ENCODE data around the gene CDH22.

The CDH22 gene

DNA sequence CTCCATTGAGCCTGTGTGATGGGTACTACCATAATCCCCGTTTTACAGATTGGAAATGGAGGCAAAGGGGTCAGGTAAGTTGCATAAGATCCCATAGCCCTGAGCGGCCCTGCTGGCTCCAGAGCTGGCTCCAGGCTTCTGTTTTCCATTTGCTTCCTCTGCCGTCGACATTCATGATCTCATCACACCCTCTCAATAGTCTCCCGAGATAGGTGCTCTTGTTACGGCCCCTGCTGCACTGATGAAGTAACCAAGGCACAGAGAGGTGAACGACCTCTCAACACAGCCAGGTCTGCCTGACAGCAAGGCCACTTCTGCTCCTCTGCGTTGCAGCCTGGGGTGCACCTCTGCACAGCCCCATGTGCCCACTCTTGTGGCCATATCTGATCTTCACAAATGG, 16.9 kb downstream of the CDH22 start:
- H2BK15ac ChIP-seq (replicated peaks; ENCODE audit: low read depth) = no peak overlapping the region
- no peak overlapping the region for H4K5ac ChIP-seq (ENCODE audit: low read length)
- H3K56ac ChIP-seq (ENCODE audit: low read length) = peak overlapping the region; percentile 15
- H3K4me1 ChIP-seq (ENCODE audit: control insufficient read depth, low read depth, low read length) = no peaks in the 10 kb centered on the region
- H2AK5ac ChIP-seq (ENCODE audit: low read length) = no peak overlapping the region
- no peak overlapping the region for H3K4ac ChIP-seq (ENCODE audit: low read depth, low read length)
- no CpG with 5 or more reads among the region's 8 CpGs for WGBS (ENCODE audit: extremely low coverage, insufficient coverage, low lambda C conversion rate)
- no peak overlapping the region for H3K4me3 ChIP-seq (ENCODE audit: low read length)
- H3K79me1 ChIP-seq (ENCODE audit: low read length) = no peaks in the 10 kb centered on the region
- no peaks in the 10 kb centered on the region for H3K36me3 ChIP-seq (ENCODE audit: control insufficient read depth, insufficient read depth, low read length)
- no peak for DNase-seq
- no peak overlapping the region for H4K8ac ChIP-seq (ENCODE audit: low read depth, low read length)
- no peaks in the 10 kb centered on the region for H3K27me3 ChIP-seq (ENCODE audit: insufficient read depth, low read length, poor library complexity)
- H3K23ac ChIP-seq (ENCODE audit: low read length) = no peak overlapping the region
- no peak overlapping the region for H3K9ac ChIP-seq (ENCODE audit: low read length)
- H3K18ac ChIP-seq (ENCODE audit: low read length) = no peak overlapping the region
- no peak overlapping the region for H2BK120ac ChIP-seq (ENCODE audit: low read depth, low read length)
- H2BK5ac ChIP-seq (ENCODE audit: low read length) = no peak overlapping the region
- H3K4me2 ChIP-seq (ENCODE audit: low read length) = no peak overlapping the region
- H3K79me2 ChIP-seq (ENCODE audit: control insufficient read depth, insufficient read depth, low read length) = no peaks in the 10 kb centered on the region
- no peak overlapping the region for H3K27ac ChIP-seq (ENCODE audit: low read depth, low read length)

DNA sequence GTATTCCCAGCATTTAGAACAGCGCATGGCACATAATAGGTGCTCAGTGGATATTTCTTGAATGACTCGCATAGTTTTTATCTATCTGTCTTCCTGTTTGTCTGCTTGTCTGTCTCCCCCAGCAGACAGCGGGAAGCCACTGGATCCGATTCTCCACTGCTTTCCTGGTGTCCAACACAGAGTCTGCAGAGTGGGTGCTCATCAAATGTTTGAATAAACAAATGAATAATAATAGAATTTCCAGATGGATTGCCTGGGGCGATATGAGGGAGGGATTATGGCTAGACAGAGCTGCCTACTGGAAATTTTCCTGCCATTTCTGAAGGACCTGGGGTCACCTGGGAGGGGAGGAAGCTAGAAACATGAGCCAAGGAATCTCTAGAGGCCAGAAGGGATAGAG, 18.9 kb downstream of the CDH22 start:
- no peak overlapping the region for H3K27ac ChIP-seq (ENCODE audit: low read depth, low read length)
- H3K79me1 ChIP-seq (ENCODE audit: low read length) = no peaks in the 10 kb centered on the region
- no peak overlapping the region for H3K23ac ChIP-seq (ENCODE audit: low read length)
- DNase-seq = no peak
- H3K79me2 ChIP-seq (ENCODE audit: control insufficient read depth, insufficient read depth, low read length) = no peaks in the 10 kb centered on the region
- no peak overlapping the region for H2AK5ac ChIP-seq (ENCODE audit: low read length)
- H3K56ac ChIP-seq (ENCODE audit: low read length) = no peak overlapping the region
- no peak overlapping the region for H4K5ac ChIP-seq (ENCODE audit: low read length)
- H3K27me3 ChIP-seq (ENCODE audit: insufficient read depth, low read length, poor library complexity) = no peaks in the 10 kb centered on the region
- no CpG with 5 or more reads among the region's 5 CpGs for WGBS (ENCODE audit: extremely low coverage, insufficient coverage, low lambda C conversion rate)
- H3K9ac ChIP-seq (ENCODE audit: low read length) = no peak overlapping the region
- H3K4ac ChIP-seq (ENCODE audit: low read depth, low read length) = no peak overlapping the region
- H3K4me1 ChIP-seq (ENCODE audit: control insufficient read depth, low read depth, low read length) = no peaks in the 10 kb centered on the region
- no peak overlapping the region for H2BK15ac ChIP-seq (replicated peaks; ENCODE audit: low read depth)
- no peak overlapping the region for H3K4me3 ChIP-seq (ENCODE audit: low read length)
- H2BK5ac ChIP-seq (ENCODE audit: low read length) = no peak overlapping the region
- H3K36me3 ChIP-seq (ENCODE audit: control insufficient read depth, insufficient read depth, low read length) = no peaks in the 10 kb centered on the region
- no peak overlapping the region for H4K8ac ChIP-seq (ENCODE audit: low read depth, low read length)
- no peak overlapping the region for H3K18ac ChIP-seq (ENCODE audit: low read length)
- H3K4me2 ChIP-seq (ENCODE audit: low read length) = no peak overlapping the region
- H2BK120ac ChIP-seq (ENCODE audit: low read depth, low read length) = no peak overlapping the region

DNA sequence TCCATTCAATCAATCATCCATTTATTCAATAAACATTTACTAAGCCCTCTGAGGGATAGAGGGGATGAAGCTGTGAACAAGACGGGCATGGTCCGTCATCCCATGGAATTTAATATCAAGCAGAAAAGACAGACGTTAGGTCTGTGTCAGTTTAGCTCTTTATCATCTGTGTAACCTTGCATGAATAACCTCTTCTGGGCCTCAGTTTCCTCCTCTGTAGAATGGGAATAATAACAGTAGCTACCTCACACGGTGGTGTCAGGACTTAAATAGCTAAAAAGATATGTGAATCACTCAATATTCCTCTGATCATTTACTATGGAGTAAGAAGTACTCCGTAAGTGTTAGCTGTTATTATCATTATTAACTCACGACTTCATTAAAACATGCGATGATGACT, 21.3 kb downstream of the CDH22 start:
- Histone ChIP-seq H4K5ac (ENCODE audit: low read length) (no peak overlapping the region), H3K56ac (ENCODE audit: low read length) (no peak overlapping the region), H3K4me1 (ENCODE audit: control insufficient read depth, low read depth, low read length) (no peaks in the 10 kb centered on the region), H3K4me3 (ENCODE audit: low read length) (no peak overlapping the region), H3K4me2 (ENCODE audit: low read length) (no peak overlapping the region), H2AK5ac (ENCODE audit: low read length) (no peak overlapping the region), H3K23ac (ENCODE audit: low read length) (no peak overlapping the region), H3K27me3 (ENCODE audit: insufficient read depth, low read length, poor library complexity) (no peaks in the 10 kb centered on the region), H2BK120ac (ENCODE audit: low read depth, low read length) (no peak overlapping the region), H3K9ac (ENCODE audit: low read length) (no peak overlapping the region), H3K27ac (ENCODE audit: low read depth, low read length) (no peak overlapping the region), H3K79me1 (ENCODE audit: low read length) (no peaks in the 10 kb centered on the region), H4K8ac (ENCODE audit: low read depth, low read length) (no peak overlapping the region), H3K18ac (ENCODE audit: low read length) (no peak overlapping the region), H3K79me2 (ENCODE audit: control insufficient read depth, insufficient read depth, low read length) (no peaks in the 10 kb centered on the region), H2BK5ac (ENCODE audit: low read length) (no peak overlapping the region), H3K36me3 (ENCODE audit: control insufficient read depth, insufficient read depth, low read length) (no peaks in the 10 kb centered on the region), H3K4ac (ENCODE audit: low read depth, low read length) (no peak overlapping the region), H2BK15ac (replicated peaks; ENCODE audit: low read depth) (no peak overlapping the region)
- no CpG with 5 or more reads among the region's 7 CpGs for WGBS (ENCODE audit: extremely low coverage, insufficient coverage, low lambda C conversion rate)
- no peak for DNase-seq

- no peak overlapping the region for H3K9ac ChIP-seq (ENCODE audit: low read length)
- no peak overlapping the region for H3K27ac ChIP-seq (ENCODE audit: low read depth, low read length)
Measured at GRCh38 chr20:46286382-46286781, 21.9 kb downstream of the CDH22 start.

DNA sequence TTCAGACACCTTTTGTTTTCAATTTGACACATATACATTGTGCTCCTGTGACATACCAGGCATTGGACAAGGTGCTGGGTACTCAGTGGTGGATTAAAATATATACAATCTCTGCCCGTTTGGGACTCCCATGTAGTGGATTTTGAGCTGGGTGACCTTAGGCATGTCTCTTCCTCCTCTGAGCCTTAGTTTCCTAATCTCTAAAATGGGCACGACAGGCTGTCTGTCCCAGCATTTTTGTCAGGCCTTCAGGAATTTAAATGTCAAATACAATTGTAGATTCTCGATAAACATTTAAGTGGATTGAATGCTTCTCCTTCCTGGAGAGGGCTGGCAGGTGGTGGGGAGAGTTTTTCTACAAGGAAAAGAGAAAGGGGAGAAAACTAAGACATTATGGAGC, 22.6 kb downstream of the CDH22 start:
- no peak overlapping the region for H4K8ac ChIP-seq (ENCODE audit: low read depth, low read length)
- no peak overlapping the region for H2BK5ac ChIP-seq (ENCODE audit: low read length)
- no peak overlapping the region for H4K5ac ChIP-seq (ENCODE audit: low read length)
- H3K27me3 ChIP-seq (ENCODE audit: insufficient read depth, low read length, poor library complexity) = no peaks in the 10 kb centered on the region
- no peak overlapping the region for H3K56ac ChIP-seq (ENCODE audit: low read length)
- no peak overlapping the region for H3K23ac ChIP-seq (ENCODE audit: low read length)
- no peaks in the 10 kb centered on the region for H3K4me1 ChIP-seq (ENCODE audit: control insufficient read depth, low read depth, low read length)
- H3K4me3 ChIP-seq (ENCODE audit: low read length) = no peak overlapping the region
- H3K79me2 ChIP-seq (ENCODE audit: control insufficient read depth, insufficient read depth, low read length) = no peaks in the 10 kb centered on the region
- no peak overlapping the region for H3K4ac ChIP-seq (ENCODE audit: low read depth, low read length)
- H3K27ac ChIP-seq (ENCODE audit: low read depth, low read length) = no peak overlapping the region
- H3K79me1 ChIP-seq (ENCODE audit: low read length) = no peaks in the 10 kb centered on the region
- no peak overlapping the region for H2AK5ac ChIP-seq (ENCODE audit: low read length)
- no peak overlapping the region for H3K4me2 ChIP-seq (ENCODE audit: low read length)
- no peak overlapping the region for H2BK120ac ChIP-seq (ENCODE audit: low read depth, low read length)
- H2BK15ac ChIP-seq (replicated peaks; ENCODE audit: low read depth) = no peak overlapping the region
- no peak overlapping the region for H3K9ac ChIP-seq (ENCODE audit: low read length)
- no peaks in the 10 kb centered on the region for H3K36me3 ChIP-seq (ENCODE audit: control insufficient read depth, insufficient read depth, low read length)
- no peak for DNase-seq
- WGBS (ENCODE audit: extremely low coverage, insufficient coverage, low lambda C conversion rate) = no CpG with 5 or more reads among the region's 3 CpGs
- no peak overlapping the region for H3K18ac ChIP-seq (ENCODE audit: low read length)

More at GRCh38 chr20:46286382-46286781, 21.9 kb downstream of the CDH22 start:
- Histone ChIP-seq H3K4me1 (ENCODE audit: control insufficient read depth, low read depth, low read length) (no peaks in the 10 kb centered on the region), H3K4me2 (ENCODE audit: low read length) (no peak overlapping the region), H3K4ac (ENCODE audit: low read depth, low read length) (no peak overlapping the region), H4K5ac (ENCODE audit: low read length) (no peak overlapping the region), H2BK5ac (ENCODE audit: low read length) (no peak overlapping the region), H3K27me3 (ENCODE audit: insufficient read depth, low read length, poor library complexity) (no peaks in the 10 kb centered on the region), H2AK5ac (ENCODE audit: low read length) (no peak overlapping the region), H3K18ac (ENCODE audit: low read length) (no peak overlapping the region), H3K23ac (ENCODE audit: low read length) (no peak overlapping the region), H3K79me2 (ENCODE audit: control insufficient read depth, insufficient read depth, low read length) (no peaks in the 10 kb centered on the region), H4K8ac (ENCODE audit: low read depth, low read length) (no peak overlapping the region), H3K4me3 (ENCODE audit: low read length) (no peak overlapping the region), H3K56ac (ENCODE audit: low read length) (no peak overlapping the region), H2BK15ac (replicated peaks; ENCODE audit: low read depth) (no peak overlapping the region), H3K36me3 (ENCODE audit: control insufficient read depth, insufficient read depth, low read length) (no peaks in the 10 kb centered on the region), H3K79me1 (ENCODE audit: low read length) (no peaks in the 10 kb centered on the region), H2BK120ac (ENCODE audit: low read depth, low read length) (no peak overlapping the region)
- no CpG with 5 or more reads among the region's 13 CpGs for WGBS (ENCODE audit: extremely low coverage, insufficient coverage, low lambda C conversion rate)
- no peak for DNase-seq

DNA sequence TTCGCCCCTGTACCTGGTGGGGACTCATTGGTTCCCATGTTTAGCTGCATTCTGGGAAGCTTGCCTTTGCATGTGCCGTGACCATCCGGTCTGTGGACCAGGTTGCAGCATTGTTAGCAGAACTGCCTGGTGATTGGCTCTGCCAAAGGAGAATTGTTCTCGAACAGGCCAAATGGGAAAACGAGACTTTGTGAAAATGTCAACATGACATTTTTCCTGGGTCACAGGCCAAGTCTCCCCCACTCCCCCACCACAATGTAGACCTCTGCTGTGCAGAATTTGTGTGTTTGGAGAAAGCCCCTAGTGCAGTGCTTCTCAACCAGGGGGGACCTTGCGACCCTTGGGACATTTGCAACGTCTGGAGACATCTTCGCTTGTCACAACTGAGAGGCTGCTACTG, 23.2 kb downstream of the CDH22 start:
- WGBS (ENCODE audit: extremely low coverage, insufficient coverage, low lambda C conversion rate) = no CpG with 5 or more reads among the region's 8 CpGs
- H3K27me3 ChIP-seq (ENCODE audit: insufficient read depth, low read length, poor library complexity) = no peaks in the 10 kb centered on the region
- no peak overlapping the region for H3K4me2 ChIP-seq (ENCODE audit: low read length)
- H2BK120ac ChIP-seq (ENCODE audit: low read depth, low read length) = no peak overlapping the region
- no peak overlapping the region for H4K8ac ChIP-seq (ENCODE audit: low read depth, low read length)
- H2BK15ac ChIP-seq (replicated peaks; ENCODE audit: low read depth) = no peak overlapping the region
- no peak overlapping the region for H2AK5ac ChIP-seq (ENCODE audit: low read length)
- no peak overlapping the region for H3K27ac ChIP-seq (ENCODE audit: low read depth, low read length)
- no peaks in the 10 kb centered on the region for H3K79me1 ChIP-seq (ENCODE audit: low read length)
- H3K4me3 ChIP-seq (ENCODE audit: low read length) = no peak overlapping the region
- no peak overlapping the region for H3K18ac ChIP-seq (ENCODE audit: low read length)
- H3K9ac ChIP-seq (ENCODE audit: low read length) = no peak overlapping the region
- no peaks in the 10 kb centered on the region for H3K79me2 ChIP-seq (ENCODE audit: control insufficient read depth, insufficient read depth, low read length)
- no peaks in the 10 kb centered on the region for H3K36me3 ChIP-seq (ENCODE audit: control insufficient read depth, insufficient read depth, low read length)
- H4K5ac ChIP-seq (ENCODE audit: low read length) = no peak overlapping the region
- no peak overlapping the region for H3K23ac ChIP-seq (ENCODE audit: low read length)
- no peak overlapping the region for H3K56ac ChIP-seq (ENCODE audit: low read length)
- DNase-seq = no peak
- no peak overlapping the region for H3K4ac ChIP-seq (ENCODE audit: low read depth, low read length)
- H2BK5ac ChIP-seq (ENCODE audit: low read length) = no peak overlapping the region
- H3K4me1 ChIP-seq (ENCODE audit: control insufficient read depth, low read depth, low read length) = no peaks in the 10 kb centered on the region
